GM21360 (cell line): ENCODE data around the gene JAKMIP3.

Source experiments
- ATAC-seq: cut with Tn5 transposase; IDR thresholded peaks from one replicate; pipeline ENCODE4 v1.9.1; 2021; ENCODE audit warnings: mild to moderate bottlenecking, moderate library complexity; ENCODE audit not compliant: unreplicated experiment

The JAKMIP3 gene

DNA sequence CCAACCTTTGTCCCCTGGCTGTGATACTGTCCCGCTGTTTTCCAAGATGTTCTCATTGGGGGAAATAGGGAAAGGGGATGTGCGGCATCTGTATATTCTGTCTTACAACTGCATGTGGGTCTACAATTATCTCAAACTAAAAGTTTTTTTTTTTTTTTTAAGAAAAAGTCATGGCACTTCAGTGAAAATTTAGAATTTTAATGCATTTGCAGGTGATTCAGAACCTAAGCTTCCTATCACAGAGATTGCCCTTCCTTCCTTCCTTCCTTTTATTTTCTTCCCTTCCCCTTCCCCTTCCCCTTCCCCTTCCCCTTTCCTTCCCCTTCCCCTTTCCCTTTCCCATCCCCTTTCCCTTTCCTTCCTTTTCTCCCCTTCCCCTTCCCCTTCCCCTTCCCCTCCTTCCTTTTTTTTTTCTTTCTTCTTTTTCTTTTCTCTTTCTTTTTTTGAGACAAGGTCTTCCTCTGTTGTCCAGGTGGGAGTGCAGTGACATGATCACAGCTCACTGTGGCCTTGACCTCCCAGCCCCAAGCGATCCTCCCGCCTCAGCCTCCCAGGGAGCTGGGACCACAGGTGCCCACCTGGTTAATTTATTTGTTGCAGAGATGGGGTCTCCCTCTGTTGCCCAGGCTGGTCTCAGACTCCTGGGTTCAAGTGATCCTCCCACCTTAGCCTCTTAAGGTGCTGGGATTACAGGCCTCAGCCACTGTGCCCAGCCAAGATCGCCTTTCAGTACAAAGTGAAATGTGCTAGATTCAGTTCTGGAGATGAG, 32.0 kb downstream of the JAKMIP3 start:
- no peak for ATAC-seq

DNA sequence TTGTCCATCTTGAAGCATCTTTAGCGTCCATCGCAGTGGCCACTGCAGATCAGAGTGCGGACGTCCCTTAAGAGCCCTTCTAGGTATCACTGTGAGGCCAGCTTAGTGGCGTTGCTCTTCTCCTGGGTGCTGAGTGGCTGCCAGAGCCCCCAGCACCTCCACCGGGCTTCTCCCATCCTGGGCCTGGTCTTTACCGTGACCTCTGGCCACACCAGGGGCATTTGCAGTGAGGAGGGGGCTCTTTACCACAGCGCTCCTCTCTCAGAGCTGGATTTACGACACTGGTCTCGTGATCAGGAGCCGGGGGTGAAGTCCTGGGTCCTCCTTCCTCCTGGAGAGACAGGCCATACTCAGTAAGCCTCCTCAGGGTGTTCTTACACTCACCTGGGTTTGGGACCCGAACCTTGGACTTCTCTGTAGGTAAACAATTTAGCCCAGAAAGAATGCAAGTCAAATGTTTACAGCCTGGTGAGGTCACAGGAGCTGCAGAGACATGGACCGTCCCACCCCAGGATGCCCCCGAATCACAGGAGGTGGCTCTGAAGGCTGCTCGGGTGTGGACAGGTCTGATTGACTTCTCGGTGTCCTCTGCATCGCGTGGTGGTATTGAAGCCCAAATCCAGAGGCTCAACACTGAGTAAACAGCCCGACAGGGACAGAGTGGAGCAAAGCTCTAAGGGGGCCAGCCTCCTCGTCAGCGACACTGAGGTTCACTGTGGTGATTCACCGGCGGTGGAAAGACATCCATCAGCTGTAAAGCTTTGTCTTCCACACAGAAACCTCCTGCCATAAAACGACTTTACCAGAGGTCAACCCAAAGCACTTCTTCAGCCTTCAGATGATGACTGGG, 33.0 kb downstream of the JAKMIP3 start:
- ATAC-seq: no peak

DNA sequence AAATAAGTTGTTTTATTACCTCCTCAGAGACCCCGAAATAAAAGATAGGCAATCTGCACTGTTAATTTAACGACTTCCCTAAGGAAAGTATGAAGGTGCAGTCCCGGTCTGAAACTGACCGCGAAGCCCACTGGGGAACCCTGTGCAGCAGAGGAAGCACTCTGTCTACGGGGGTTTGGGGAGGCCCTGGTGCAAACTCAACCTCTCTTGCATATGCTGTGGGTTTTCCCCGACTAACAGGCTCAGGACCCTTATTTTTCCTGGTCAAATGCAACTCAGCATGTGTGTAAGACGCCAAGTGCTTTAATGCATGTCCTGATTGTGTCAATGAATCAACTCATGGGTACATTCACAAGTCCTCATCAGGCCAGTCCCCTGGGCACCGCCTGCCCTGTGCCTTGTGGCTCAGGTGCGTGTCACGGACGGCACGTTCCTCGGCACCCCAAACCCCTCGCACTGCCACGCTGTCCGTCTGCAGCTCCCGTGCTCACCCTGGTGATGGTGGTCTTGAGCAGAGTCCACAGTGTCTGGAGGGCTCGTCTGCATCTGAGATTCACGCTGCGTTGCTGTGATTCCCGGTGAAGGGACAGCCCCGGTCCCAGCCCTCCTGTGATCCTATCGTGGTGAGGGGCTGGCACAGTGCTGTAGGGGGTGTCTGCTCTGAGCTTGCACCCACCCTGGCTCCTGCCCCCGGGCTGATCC, 33.8 kb downstream of the JAKMIP3 start:
- ATAC-seq: no peak

DNA sequence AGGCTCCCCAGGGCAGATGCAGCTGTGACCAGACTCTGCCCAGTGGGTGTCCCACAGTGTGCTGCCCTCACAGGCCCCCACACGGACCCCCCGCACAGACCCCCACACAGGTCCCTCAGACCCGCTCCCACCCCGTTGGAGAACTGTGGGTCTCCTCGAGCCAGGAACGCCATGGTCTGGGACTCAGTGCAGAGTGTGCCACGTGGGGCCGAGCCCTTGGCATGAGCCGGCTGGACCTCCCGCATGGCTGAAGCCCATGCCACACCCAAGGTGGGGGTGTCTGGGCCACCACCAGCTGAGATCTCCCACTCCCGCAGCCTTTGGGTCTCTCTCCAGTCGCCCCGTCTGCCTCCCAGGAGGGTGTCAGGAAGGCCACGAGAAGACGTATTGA, 34.3 kb downstream of the JAKMIP3 start:
- no peak for ATAC-seq

GRCh38 chr10:132100556-132101349, 35.0 kb downstream of the JAKMIP3 start:
- no peak for ATAC-seq

DNA sequence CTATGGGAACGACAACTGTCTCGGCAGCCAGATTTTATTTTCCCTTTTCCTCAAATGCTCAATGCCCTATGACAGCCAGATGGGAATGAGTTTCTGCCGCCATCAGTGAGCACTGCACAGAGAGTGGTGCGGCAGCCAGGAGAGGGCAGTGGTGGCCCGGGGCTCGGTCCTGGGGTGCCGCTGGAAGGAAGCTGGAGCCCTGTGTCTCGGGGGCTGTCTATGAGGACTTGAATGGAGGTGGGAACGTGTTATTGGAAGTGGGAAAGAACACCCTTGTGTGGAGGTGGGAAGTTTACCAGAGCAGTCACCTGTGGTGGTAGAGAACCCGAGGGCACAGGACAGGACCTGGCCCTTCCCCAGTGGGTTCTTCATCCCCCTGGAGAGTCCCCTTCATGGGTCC, 35.8 kb downstream of the JAKMIP3 start:
- ATAC-seq: no peak

DNA sequence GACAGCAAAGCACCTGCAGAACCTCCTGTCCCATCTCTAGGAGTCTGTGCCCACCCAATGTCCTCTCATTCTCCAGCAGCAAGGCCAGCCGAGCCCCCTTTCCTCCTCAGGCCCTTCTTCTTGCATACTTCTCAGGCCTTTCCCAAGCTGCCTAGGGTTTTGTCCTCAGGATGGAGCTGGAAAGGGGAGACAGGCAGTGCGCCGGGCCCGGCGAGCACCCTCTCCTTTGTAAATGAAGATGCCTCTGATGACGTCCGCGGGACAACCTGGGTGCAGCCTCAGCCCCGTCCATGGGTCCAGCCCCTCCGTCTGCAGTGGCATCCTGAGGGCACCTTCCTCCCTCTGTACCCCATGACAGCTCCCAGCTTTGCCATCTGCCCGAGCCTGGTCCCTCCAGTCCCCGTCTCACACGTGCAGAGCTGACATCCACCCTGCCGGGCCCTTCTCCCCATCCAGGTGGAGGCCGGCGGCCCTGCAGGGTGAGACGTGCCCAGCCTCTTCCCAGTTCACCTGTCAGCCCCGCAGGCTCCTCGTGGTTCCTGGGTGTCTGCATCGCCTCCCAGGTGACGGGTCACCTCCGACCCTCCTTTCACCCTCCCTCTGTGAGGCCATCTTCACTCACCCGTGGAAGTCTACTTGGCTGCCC, 36.4 kb downstream of the JAKMIP3 start:
- ATAC-seq: no peak

- no peak for ATAC-seq
Observed at GRCh38 chr10:132102717-132103110, 37.0 kb downstream of the JAKMIP3 start.

GRCh38 chr10:132103116-132103910, 37.6 kb downstream of the JAKMIP3 start:
- no peak for ATAC-seq

DNA sequence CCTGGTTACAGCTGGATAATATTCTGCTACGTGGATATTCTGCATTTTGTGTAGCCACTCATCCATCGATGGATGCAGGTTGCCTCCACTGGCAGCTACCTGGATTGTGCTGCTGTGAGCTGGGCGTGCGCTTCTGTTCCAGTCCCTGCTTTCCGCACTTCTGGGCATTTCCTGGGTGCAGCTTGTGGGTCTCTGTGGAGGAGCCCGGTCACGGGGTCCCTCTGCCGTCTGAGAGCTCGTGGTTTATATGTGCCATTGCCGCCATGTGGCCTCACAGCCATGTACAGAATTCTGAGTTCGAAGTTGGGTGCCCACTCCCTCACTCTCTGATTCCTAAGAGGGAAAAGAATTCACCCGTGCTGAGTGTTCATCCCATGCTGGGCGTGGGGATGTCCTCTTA, 38.3 kb downstream of the JAKMIP3 start:
- no peak for ATAC-seq

DNA sequence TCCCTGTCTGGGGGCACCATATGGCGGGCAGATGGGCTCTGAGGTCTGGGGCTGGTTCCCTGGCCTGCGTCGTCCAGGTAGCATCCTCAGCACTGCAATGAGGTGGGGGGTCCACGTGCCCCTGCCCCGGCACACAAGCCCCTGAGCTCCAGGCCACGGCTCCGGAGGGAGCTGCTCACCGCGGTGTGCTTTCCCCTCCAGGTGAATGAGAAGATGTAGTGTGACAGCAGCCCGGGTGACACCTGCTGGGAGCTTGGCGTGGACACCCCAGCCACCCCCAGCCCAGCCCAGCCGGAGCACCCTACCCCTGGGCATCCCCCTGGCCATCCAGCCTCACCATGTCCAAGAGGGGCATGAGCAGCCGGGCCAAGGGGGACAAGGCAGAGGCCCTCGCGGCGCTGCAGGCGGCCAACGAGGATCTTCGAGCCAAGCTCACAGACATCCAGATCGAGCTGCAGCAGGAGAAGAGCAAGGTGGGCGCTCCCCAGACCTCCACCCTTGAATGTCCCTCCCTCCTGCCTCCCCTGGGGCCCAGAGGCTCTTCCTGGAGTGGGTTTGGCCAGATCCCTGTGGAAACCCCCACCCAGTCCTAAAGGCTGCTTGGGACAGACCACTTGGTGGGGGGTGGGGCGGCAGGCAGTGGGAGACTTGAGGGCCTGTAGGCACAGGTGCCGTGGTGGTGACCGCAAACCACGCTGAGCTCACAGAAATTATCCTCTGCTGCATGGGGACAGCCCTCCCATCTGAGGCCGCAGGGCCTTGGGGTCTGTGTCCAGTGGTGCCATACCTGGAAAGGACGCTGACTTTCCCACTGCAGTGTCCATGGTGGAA, 38.9 kb downstream of the JAKMIP3 start:
- no peak for ATAC-seq

- ATAC-seq: no peak
Observed at GRCh38 chr10:132105302-132105995, 39.7 kb downstream of the JAKMIP3 start.

DNA sequence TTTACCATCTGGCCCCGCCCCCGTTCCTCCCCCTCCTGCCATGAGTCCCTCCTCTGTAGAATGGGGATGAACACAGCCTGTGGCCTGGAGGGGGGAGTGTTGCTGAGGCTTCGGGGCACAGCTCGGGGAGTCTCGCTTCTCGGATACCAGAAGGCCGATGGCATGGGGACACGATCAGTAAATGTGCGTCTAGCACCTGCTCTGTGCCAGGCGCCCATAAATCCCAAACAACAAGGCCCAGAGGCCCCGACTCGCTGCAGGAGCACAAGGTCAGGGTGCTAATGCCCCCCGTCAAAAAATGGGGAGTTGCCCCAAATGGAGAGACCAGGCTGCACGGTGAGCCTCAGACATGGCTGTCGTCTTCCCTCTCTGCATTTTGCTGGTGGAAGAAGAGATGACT, 40.7 kb downstream of the JAKMIP3 start:
- ATAC-seq: no peak

GRCh38 chr10:132107186-132107948, 41.6 kb downstream of the JAKMIP3 start:
- no peak for ATAC-seq

DNA sequence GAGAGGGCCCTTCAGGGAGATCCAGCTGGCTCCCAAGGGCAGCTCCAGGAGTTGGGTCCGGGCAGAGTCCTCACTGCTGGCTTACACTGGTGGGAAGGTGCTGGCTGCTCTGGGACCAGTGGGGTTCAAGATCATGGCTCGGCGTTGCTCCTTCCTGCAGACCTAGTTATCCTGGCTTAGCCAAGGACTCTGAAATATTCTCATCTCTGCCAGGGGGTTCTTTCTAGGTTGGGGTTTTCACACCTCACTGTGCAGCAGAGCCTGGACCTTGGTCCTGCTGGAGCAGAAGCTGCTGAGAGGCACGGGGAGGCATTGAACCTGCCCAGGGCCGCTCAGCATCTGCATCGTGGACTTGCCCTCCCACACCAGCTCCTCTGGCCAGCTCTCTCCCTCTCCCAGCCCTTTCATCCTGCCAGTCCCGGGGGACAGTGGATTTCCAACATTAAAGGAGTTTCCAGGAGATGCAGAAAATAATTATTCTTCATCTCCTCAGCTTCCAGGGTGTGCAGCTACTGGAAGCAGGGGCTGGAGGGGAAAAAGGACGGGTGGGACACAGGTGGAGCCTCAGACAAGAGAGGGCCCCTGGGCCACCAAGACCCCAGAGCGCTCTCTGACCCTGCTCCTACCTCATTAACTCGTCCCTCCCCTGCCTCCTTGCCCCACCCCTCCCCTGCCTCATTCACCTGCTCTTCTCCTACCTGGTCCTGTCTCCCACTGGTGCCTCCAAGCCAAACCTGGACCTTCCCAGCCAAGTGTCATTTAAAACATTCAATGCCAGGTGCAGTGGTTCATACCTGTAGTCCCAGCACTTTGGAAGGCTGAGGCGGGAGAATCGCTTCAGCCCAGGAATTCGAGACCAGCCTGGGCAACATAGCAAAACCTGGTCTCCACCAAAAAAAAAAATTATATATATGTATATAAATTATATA, 42.5 kb downstream of the JAKMIP3 start:
- no peak for ATAC-seq
